Endothelial cell of umbilical vein (primary cell): ENCODE data around the gene ZNF525. TPM values are rescaled to one million over a fixed set of nuclear protein-coding genes. Genes with fewer than 3 reads are reported as not detected.

Source experiments
- BruUV-seq: library from RNA; stranded (reverse); fragments of 400-500 nt; replicated peaks from 2 replicates; lab custom pipeline; 2021; lab: Mats Ljungman, UMichigan
- CTCF ChIA-PET: fragments of 300-600, 350-600 bp; sonication (Branson Sonifier 250); formaldehyde crosslinking; loops from one replicate; lab custom pipeline; 2021; ENCODE audit warnings: antibody characterized with exemption, inconsistent platforms; lab: Charles Lee
- POLR2A ChIA-PET: fragments of 300-600, 350-600 bp; sonication (Branson Sonifier 250); formaldehyde crosslinking; loops from one replicate; lab custom pipeline; 2021; ENCODE audit warnings: antibody characterized with exemption, inconsistent platforms; lab: Charles Lee
- DNase-seq: peaks from one replicate; pipeline ENCODE4 v3.0.0-alpha.2; 2011; ENCODE audit warnings: low read depth, low spot score
- FAIRE-seq: peaks from 2 replicates; lab custom pipeline; 2011; peaks lifted over from hg19 to GRCh38; lab: Jason Lieb, UNC
- H2AFZ ChIP-seq: 2 replicates; pipeline ENCODE4 v1.6.0; 2012; ENCODE audit warnings: low read depth, low read length, control low read depth, inconsistent platforms
- H3K27ac ChIP-seq: 2 replicates; pipeline ENCODE4 v1.5.1; 2011; ENCODE audit warnings: low read depth, mild to moderate bottlenecking, control low read depth, low read length, moderate library complexity; ENCODE audit not compliant: insufficient read depth
- H3K27me3 ChIP-seq, 2 experiments: 2 replicates each; pipeline versions ENCODE4 v1.6.0 to v1.6.1; 2011; ENCODE audit warnings: low read length in 2 of 2, mixed read lengths in 1 of 2; ENCODE audit not compliant: control insufficient read depth in 2 of 2, insufficient read depth in 2 of 2
- H3K36me3 ChIP-seq, 2 experiments: 2 replicates in 1 of 2; 3 replicates in 1 of 2; pipeline ENCODE4 v1.5.1; 2011; ENCODE audit warnings: low read length in 2 of 2, mild to moderate bottlenecking in 1 of 2, moderate library complexity in 1 of 2; ENCODE audit not compliant: control insufficient read depth in 2 of 2, insufficient read depth in 2 of 2; ENCODE audit errors: extremely low read depth in 1 of 2
- H3K4me1 ChIP-seq: 3 replicates; pipeline ENCODE4 v1.5.1; 2011; ENCODE audit warnings: mild to moderate bottlenecking, low read length; ENCODE audit not compliant: control insufficient read depth, insufficient read depth; ENCODE audit errors: extremely low read depth
- H3K4me2 ChIP-seq: 2 replicates; pipeline ENCODE4 v1.6.1; 2011; ENCODE audit warnings: low read length, control low read depth, mixed read lengths; ENCODE audit not compliant: insufficient read depth
- H3K4me3 ChIP-seq, 3 experiments: fragments of 200-600 bp in 1 of 3; sonication (generic), shearing (Covaris generic) in 1 of 3; replicated peaks in 1 of 3; 2 replicates each; pipeline ENCODE4 v1.5.1; 2011 to 2016; ENCODE audit warnings: control low read depth in 3 of 3, low read length in 3 of 3, mild to moderate bottlenecking in 2 of 3, inconsistent platforms in 1 of 3, low read depth in 1 of 3, moderate library complexity in 1 of 3; ENCODE audit not compliant: insufficient read depth in 1 of 3
- H3K79me2 ChIP-seq: 2 replicates; pipeline ENCODE4 v1.6.0; 2012; ENCODE audit warnings: low read length, inconsistent platforms; ENCODE audit not compliant: control insufficient read depth, insufficient read depth
- H3K9ac ChIP-seq: replicated peaks from 2 replicates; pipeline ENCODE3; 2011; ENCODE audit warnings: low read length, control low read depth; ENCODE audit not compliant: insufficient read depth; ENCODE audit errors: extremely low read depth
- H3K9me1 ChIP-seq: replicated peaks from 3 replicates; pipeline ENCODE4 v1.6.0; 2011; ENCODE audit warnings: mild to moderate bottlenecking, low read length; ENCODE audit not compliant: control insufficient read depth, insufficient read depth; ENCODE audit errors: extremely low read depth
- H3K9me3 ChIP-seq: replicated peaks from 2 replicates; pipeline ENCODE4 v1.5.1; 2012; ENCODE audit warnings: low read length, inconsistent platforms; ENCODE audit not compliant: control insufficient read depth, insufficient read depth
- H4K20me1 ChIP-seq: replicated peaks from 2 replicates; pipeline ENCODE3; 2011; ENCODE audit warnings: mild to moderate bottlenecking, low read length; ENCODE audit not compliant: control insufficient read depth, insufficient read depth; ENCODE audit errors: extremely low read depth
- EZH2 ChIP-seq: IDR thresholded peaks from 2 replicates; pipeline ENCODE4 v1.6.1; 2012; ENCODE audit warnings: borderline replicate concordance, low read depth, mild to moderate bottlenecking, moderate library complexity, low read length, inconsistent platforms; ENCODE audit not compliant: severe bottlenecking
- FOS ChIP-seq: IDR thresholded peaks from 2 replicates; pipeline ENCODE4 v1.6.1; 2011; ENCODE audit warnings: mild to moderate bottlenecking, low read length, moderate library complexity, borderline replicate concordance; ENCODE audit not compliant: insufficient read depth
- GATA2 ChIP-seq: IDR thresholded peaks from 2 replicates; pipeline ENCODE4 v1.7.0; 2011; ENCODE audit warnings: low read depth, mild to moderate bottlenecking, moderate library complexity, mixed read lengths, low read length; ENCODE audit not compliant: insufficient read length, insufficient read depth
- JUN ChIP-seq: IDR thresholded peaks from 2 replicates; pipeline ENCODE4 v1.6.1; 2011; ENCODE audit warnings: borderline replicate concordance, low read depth; ENCODE audit not compliant: insufficient read length, insufficient read depth
- MYC ChIP-seq: IDR thresholded peaks from one replicate; pipeline ENCODE4 v1.6.1; 2011; ENCODE audit warnings: mild to moderate bottlenecking, low read depth, low read length
- POLR2A ChIP-seq: IDR thresholded peaks from 2 replicates; pipeline ENCODE4 v1.6.1; 2012; ENCODE audit warnings: low read depth, mild to moderate bottlenecking, control low read depth, low read length
- POLR2AphosphoS5 ChIP-seq: IDR thresholded peaks from 2 replicates; pipeline ENCODE4 v1.6.1; 2012; ENCODE audit warnings: low read depth, mild to moderate bottlenecking, control low read depth, low read length, moderate library complexity; ENCODE audit not compliant: insufficient read depth
- dilution Hi-C: fragments of 300-500 bp; cut with MboI; formaldehyde crosslinking; loops from one replicate; pipeline ENCODE4 v1.15.0; 2019; ENCODE audit warnings: low sequenced_read_pairs; ENCODE audit not compliant: extremely low pct_ligation_motif_present
- intact Hi-C: fragments of 100-400 bp; cut with micrococcal nuclease; formaldehyde crosslinking; loops from one replicate; pipeline ENCODE4 v1.10.0; 2022
- polyA plus RNA-seq, 4 experiments: library from polyadenylated mRNA; depleted of rRNA in 3 of 4; stranded (reverse) in 3 of 4; unstranded in 1 of 4; fragments of >200 nt; gene quantifications; 2 replicates each; pipeline versions ENCODE4 v1.2.1 to v1.2.3, GENCODE V29; 2011 to 2012; ENCODE audit warnings: missing spikeins in 1 of 4
- total RNA-seq: library from RNA; stranded (reverse); gene quantifications from 2 replicates; pipeline ENCODE4 v1.2.3, GENCODE V29; 2021
- TF ChIP-seq, protein P1 (sequence below): IDR thresholded peaks from 2 replicates; pipeline ENCODE4 v1.6.1; 2011; ENCODE audit not compliant: insufficient read depth, insufficient read length
- TF ChIP-seq, protein P2 (sequence below), 2 donors: IDR thresholded peaks; 1 replicate in 1 of 2; 2 replicates in 1 of 2; pipeline ENCODE4 v1.5.1; 2011; ENCODE audit warnings: low read length in 2 of 2, mild to moderate bottlenecking in 2 of 2, moderate library complexity in 2 of 2, control low read depth in 1 of 2, inconsistent platforms in 1 of 2, low read depth in 1 of 2; ENCODE audit not compliant: insufficient read depth in 1 of 2; ENCODE audit errors: extremely low read depth in 1 of 2

ZNF525 gene
- total and polyA plus RNA-seq, 2 donors (not counting 3 experiments of a cell fraction or from before 2014, with no cell fraction given): 0.59 to 3.8 TPM

DNA sequence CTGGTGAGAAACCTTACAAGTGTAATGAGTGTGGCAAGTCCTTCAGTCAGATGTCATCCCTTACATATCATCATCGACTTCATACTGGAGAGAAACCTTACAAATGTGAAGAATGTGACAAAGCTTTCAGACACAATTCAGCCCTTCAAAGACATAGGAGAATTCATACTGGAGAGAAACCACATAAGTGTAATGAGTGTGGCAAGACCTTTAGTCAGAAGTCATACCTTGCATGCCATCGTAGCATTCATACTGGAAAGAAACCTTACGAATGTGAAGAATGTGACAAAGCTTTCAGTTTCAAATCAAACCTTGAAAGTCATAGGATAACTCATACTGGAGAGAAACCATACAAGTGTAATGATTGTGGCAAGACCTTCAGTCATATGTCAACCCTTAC is 15.9 kb downstream of the ZNF525 start:
- Histone ChIP-seq H3K9me3 (peaks cover 8% of the 10 kb centered on the region), H3K9ac (no peak overlapping the region), H3K36me3 (no peaks in the 10 kb centered on the region), H3K4me2 (no peak overlapping the region), H2AFZ (no peak overlapping the region), H3K4me1 (no peaks in the 10 kb centered on the region), H3K4me3 (no peak overlapping the region), H3K27ac (no peak overlapping the region), H3K79me2 (no peaks in the 10 kb centered on the region), H4K20me1 (no peaks in the 10 kb centered on the region), H3K27me3 (no peaks in the 10 kb centered on the region), H3K9me1 (no peaks in the 10 kb centered on the region)
- no TSS peak for BruUV-seq
- dilution Hi-C loops: no loop called here
- POLR2A ChIA-PET: no interaction called here
- DNase-seq (no peak), FAIRE-seq (no peak)
- CTCF ChIA-PET: no interaction called here
- intact Hi-C loops: no loop called here
- no peak for TF ChIP-seq POLR2AphosphoS5
- no peak for TF ChIP-seq POLR2A
- TF ChIP-seq, protein P1, sequence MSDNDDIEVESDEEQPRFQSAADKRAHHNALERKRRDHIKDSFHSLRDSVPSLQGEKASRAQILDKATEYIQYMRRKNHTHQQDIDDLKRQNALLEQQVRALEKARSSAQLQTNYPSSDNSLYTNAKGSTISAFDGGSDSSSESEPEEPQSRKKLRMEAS: no peak
- no peak for TF ChIP-seq FOS
- TF ChIP-seq GATA2: no peak
- no peak for TF ChIP-seq EZH2
- TF ChIP-seq, protein P2, sequence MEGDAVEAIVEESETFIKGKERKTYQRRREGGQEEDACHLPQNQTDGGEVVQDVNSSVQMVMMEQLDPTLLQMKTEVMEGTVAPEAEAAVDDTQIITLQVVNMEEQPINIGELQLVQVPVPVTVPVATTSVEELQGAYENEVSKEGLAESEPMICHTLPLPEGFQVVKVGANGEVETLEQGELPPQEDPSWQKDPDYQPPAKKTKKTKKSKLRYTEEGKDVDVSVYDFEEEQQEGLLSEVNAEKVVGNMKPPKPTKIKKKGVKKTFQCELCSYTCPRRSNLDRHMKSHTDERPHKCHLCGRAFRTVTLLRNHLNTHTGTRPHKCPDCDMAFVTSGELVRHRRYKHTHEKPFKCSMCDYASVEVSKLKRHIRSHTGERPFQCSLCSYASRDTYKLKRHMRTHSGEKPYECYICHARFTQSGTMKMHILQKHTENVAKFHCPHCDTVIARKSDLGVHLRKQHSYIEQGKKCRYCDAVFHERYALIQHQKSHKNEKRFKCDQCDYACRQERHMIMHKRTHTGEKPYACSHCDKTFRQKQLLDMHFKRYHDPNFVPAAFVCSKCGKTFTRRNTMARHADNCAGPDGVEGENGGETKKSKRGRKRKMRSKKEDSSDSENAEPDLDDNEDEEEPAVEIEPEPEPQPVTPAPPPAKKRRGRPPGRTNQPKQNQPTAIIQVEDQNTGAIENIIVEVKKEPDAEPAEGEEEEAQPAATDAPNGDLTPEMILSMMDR (IDR thresholded peaks at IDR 0.05; ENCODE audit: extremely low read depth in 1 of 2, insufficient read depth in 1 of 2, low read depth in 1 of 2, low read length in 2 of 2): no peak
- no peak for TF ChIP-seq JUN
- TF ChIP-seq MYC: no peak
